Ramos (cell line): ENCODE results near the gene MAP2K6.

ENCODE experiments used
- in situ Hi-C: fragments of 300-500 bp; cut with MboI; formaldehyde crosslinking; loops from one replicate; pipeline ENCODE4 v1.14.3; 2022; ENCODE audit warnings: low sequenced_read_pairs; ENCODE audit not compliant: unreplicated experiment

Gene MAP2K6

DNA sequence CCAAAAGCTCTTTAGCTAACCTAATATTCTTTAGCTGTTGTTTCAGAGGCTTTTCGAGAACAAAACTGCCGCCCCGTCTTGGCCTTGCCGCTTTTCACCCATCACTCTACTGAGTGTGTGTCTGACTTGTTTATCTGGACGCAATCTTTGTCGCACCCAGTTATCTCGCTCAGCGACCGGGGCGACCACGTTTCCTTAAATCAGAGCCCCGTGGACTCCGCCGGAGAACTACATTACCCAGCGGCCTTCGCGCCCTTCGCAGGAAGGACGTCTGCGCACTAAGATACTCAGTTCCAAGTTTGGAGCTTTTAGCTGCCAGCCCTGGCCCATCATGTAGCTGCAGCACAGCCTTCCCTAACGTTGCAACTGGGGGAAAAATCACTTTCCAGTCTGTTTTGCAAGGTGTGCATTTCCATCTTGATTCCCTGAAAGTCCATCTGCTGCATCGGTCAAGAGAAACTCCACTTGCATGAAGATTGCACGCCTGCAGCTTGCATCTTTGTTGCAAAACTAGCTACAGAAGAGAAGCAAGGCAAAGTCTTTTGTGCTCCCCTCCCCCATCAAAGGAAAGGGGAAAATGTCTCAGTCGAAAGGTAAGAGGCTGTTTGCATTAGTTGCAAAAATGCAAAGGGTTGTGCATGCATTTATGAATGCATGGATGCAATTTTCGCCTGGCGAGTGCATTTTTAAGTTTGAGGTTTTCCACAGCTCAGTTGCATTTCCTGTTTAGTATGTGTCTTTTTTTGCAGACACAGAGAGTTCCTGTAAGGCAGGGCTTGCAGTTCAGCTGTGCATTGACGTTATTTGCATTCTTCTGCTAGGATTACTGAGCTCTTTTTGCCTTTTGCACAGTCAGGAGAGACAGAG, at the start of gene MAP2K6:
Gene MAP2K6, plus strand, starts transcription at position 290 of the 867 bp plus-strand sequence. Its CDS starts 288 bp downstream, at position 578.
- in situ Hi-C loops, result no loop called here

DNA sequence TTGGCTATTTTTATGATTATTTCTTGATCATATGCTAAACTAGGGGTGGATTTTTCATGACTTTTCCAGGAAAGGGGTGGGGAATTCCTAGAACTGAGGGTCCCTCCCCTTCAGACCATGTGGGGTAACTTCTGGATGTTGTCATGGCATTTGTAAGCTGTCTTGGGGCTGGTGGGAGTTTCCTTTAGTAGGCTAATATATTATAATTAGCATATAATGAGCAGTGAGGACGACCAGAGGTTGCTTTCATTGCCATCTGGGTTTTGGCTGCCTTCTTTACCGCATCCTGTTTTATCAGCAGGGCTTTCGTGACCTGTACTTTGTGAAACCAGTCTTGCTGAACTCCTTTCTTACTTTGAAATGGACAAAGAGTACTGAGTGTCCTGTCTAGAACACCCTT, 47.2 kb upstream of the MAP2K6 start:
- in situ Hi-C loops, result no loop called here

DNA sequence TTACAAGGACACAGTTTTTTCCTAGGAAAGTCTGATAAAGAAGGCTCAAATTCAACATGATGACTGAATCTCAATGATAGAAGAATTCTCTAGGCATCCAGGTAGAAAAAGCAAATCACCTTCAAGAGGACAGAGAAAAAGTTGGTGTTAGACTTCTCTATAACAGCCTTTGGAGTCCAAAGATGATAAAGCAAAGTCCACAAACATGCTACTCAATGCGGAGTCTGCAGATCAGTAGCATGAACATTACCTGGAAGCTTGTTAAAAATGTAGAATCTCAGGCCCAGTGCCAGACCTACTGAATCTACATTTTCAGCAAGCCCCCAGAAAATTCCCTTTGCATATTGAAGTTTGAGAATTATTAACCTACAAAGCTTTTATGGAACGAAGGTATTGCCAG, 41.4 kb upstream of the MAP2K6 start:
- in situ Hi-C loops, result no loop called here

DNA sequence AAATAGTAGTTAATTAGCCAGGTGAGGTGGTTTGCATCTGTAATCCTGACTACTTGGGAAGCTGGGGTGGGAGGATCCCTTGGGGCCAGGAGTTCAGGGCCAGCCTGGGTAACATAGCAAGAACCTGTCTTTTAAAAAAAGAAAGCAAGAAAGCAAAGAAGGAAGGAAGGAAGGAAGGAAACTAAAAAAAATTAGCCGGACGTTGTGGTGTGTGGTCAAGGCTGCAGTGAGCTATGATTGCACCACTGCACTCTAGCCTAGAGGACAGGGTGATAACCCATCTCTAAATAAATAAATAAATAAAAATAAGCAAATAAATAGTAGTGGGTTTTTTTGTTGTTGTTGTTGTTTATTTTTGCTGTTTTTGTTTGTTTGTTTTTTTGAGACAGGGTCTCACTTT, 39.3 kb upstream of the MAP2K6 start:
- in situ Hi-C loops, result no loop called here

DNA sequence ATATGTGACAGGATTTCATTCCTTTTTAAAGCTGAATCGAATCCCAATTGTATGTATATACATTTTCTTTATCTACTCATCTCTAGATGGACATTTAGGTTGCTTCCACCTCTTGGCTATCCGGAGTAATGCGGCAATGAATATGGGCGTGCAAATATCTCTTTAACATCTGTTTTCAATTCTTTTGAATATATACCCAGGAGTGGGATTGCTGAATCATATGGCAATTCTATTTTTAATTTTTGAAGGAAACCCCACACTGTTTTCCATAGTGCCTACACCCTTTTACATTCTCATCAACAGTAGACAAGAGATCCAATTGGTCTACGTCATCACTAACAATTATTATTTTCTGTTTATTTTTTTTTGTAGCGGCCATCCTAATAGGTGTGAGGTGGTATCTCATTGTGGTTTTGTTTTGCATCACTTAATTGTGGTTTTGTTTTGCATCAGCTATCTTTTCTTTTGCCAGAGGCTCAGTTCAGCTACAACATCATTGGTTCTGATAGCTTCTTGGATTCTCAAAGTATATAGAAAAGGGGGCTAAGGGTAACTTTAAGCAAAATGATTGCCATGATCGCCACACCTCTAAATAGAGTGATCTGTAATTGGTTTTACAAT, 25.6 kb upstream of the MAP2K6 start:
- in situ Hi-C loops, result no loop called here

DNA sequence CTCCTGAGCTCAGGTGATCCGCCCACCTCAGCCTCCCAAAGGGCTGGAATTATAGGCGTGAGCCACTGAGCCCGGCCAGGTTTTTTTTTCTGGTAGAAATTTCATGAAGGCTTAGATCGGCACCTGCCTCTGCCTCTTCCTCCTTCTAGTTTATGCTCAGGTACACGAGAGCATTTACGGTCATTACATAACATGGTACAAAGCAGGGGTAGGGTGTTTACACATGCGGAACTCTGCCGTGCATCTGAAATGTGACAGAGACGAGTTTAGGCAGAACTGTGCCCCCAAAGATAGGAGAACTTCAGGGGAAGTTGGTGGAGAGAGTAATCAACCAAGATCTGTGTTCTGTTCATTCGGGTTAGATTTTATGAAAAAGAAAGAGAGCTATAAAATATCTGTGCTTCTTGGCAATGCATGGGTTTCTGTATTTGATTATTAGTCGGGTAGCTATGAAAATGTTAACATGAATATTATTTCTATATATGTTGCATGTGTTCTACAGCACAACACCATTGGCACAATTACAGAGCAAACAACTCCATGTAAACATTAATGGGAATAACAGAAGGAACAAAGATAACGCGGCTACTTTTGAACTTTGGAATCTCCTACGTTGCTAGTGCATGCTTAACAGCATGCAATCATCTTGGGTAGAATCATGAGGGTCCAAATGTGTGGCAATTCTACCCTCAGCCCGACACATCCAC, 23.5 kb upstream of the MAP2K6 start:
- in situ Hi-C loops, result no loop called here

DNA sequence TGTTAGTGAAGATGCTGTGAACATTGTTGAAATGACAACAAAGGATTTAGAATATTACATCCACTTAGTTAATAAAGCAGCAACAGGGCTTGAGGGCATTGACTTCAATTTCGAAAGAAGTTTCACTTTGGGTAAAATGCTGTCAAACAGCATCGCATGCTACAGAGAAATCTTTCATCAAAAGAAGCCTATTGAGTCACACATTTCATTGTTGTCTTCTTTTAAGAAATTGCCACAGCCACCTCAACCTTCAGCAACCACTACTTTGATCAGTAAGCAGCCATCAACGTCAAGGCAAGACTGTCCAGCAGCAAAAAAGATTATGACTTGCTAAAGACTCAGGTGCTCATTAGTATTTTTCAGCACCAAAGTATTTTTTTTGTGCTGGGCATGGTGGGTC, 13.2 kb upstream of the MAP2K6 start:
- in situ Hi-C loops, result no loop called here

DNA sequence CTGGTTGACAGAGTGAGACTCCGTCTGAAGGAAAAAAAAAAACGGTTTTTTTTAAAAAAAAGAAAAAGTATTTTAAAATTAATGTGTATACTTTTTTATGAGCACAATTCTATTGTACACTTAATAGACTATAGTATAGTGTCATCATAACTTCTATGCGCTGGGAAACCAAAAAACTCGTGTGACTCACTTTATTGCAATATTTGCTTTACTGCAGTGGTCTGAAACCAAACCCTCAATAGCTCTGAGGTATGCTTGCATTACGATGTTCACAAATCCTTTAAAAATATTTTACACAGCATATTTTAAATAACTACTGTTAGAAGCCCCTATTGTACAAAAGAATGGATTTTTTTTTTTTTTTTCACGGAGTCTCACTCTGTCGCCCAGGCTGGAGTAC, 12.4 kb upstream of the MAP2K6 start:
- in situ Hi-C loops, result no loop called here

DNA sequence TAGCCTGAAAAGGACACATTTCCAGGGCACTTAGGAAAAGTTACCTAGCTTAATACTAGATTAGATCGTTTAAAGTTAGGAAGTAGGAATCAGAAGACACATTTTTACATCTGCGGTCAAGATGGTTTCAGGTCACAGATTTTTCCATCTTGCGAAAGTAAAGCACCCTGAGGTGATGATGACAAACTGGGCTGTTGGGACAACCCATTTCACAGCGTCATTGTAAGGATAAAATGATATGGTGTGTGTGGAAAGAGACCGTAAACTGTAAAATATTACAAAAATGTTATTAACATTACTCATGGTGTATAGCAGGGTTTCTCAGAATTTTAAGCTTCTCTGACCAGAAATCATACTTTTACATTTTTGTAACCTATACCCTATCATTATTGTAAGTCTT, 10.1 kb upstream of the MAP2K6 start:
- in situ Hi-C loops, result no loop called here

DNA sequence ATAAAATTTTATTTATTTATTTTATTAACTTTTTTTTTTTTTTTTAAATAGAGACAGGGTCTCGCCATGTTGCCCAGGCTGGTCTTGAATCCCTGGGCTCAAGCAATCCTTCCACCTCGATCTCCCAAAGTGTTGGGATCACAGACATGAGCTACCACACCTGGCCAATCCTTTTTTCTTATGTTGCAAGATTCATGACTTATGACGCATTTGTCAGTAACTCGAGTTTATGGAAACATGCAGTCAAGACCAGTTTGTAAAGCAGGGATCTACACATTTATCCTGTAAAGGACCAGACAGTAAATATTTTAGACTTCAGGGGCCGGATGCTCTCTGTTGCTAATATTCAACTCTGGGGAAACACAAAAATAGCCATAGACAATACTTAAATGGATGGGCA, 9.4 kb upstream of the MAP2K6 start:
- in situ Hi-C loops, result no loop called here

DNA sequence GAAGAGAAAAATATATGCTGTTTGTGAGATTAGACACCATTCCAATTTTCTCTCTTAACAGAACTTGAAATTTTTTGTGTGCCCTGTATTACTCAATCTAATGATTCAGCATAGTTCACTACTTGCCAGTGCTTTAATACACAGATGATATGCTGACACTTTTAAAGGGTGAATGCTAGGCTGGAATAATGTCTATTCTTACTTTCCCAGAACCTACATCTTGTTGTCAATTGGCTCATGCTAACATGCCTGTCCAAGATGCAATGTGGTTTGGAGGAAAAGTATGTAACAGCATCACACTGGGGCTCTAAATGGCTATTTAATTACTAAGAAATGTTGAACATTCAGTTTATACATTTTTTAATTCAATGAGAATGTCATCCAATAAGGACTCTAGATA, 7.6 kb upstream of the MAP2K6 start:
- in situ Hi-C loops, result no loop called here

DNA sequence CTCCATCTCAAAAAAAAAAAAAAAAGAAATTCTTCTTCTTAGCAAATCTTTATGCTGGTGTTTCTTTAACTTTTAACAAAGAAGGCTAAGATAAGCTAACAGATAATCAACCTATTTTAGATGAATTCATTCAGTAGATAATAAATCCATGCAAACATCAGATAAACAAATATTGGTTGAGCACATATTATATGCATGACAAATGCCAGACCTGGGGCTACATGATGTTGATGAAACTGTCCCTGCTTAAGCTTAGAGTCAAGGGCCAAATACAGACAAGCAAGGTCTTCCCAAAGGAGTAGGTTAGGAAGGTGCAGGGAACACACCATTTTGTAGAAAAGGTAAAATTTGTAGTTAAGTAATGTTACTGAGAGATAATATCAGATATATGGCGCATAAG, 6.7 kb upstream of the MAP2K6 start:
- in situ Hi-C loops, result no loop called here

DNA sequence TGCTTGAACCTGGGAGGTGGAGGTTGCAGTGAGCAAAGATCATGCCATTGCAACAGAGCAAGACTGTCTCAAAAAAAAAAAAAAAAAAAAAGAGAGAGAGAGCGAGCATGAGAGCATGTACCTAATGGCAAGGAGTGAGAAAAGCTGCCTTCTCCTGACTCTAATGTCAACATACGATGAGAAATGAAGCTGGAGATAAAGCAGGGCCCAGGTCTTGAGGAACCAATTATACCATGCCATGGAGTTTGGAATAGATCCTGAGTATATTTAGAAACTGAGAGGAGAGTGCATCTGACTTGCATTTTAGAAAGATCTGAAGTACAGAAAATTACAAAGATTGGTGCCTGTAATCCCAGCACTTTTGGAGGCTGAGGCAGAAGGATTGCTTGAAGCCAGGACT, 3.8 kb upstream of the MAP2K6 start:
- in situ Hi-C loops, result no loop called here

DNA sequence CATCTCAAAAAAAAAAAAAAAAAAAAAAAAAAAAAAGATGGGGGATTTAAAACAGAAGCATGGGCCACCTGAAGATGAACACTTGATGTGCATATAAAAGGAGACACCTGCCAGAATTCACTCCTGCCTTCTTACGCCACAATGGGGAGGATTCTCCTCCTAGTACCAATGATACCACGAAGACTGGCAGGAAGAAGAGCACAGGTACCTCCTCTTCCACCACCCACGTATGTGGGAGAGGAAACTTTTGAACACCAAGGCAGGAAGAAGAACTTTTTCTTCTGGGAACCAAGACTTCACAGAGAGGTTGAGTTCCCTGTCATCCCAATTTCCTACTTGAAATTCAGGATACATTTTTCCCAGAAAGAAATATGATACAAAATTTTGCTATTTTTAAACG, 2.7 kb upstream of the MAP2K6 start:
- in situ Hi-C loops, result no loop called here

DNA sequence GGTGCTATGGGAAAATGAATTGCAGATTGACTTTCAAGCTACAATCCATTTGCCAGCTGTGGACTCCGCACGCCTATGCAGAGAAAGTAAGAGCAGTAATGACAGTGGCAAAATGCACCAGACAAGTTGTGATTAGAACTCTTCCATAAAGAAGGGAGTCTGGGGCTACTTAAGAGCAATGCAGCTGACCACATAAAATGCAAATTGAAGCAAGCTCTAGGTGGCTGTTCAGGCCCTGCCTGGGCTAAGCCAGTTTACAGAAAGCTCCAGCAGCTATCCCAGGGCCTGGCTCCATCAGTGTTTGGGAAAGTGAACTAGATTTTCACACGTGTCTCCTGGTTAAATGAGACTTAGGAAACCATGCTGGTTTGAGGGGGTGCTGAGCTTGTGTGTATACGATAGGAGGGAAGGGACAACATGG, 2.2 kb upstream of the MAP2K6 start:
- in situ Hi-C loops, result no loop called here

DNA sequence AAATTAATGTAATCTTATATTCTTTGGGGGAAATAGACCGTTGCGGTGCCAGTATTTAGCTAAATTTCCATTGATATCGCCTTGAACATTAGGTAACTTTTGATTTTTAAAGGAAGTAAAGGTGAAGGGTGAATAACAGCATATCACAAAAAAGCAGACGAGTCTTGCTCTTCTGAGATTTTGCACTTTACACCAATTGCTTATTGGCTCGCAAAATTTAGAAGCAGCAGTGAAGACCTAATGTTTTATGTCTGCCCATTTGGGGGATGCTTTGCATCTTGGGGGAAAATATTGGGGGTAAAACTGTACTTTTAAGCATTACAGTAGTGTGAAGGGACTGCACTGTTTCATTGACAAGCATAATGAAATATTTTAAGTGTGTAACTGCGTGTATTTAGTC, 934 bp downstream of the MAP2K6 start:
- in situ Hi-C loops, result no loop called here

DNA sequence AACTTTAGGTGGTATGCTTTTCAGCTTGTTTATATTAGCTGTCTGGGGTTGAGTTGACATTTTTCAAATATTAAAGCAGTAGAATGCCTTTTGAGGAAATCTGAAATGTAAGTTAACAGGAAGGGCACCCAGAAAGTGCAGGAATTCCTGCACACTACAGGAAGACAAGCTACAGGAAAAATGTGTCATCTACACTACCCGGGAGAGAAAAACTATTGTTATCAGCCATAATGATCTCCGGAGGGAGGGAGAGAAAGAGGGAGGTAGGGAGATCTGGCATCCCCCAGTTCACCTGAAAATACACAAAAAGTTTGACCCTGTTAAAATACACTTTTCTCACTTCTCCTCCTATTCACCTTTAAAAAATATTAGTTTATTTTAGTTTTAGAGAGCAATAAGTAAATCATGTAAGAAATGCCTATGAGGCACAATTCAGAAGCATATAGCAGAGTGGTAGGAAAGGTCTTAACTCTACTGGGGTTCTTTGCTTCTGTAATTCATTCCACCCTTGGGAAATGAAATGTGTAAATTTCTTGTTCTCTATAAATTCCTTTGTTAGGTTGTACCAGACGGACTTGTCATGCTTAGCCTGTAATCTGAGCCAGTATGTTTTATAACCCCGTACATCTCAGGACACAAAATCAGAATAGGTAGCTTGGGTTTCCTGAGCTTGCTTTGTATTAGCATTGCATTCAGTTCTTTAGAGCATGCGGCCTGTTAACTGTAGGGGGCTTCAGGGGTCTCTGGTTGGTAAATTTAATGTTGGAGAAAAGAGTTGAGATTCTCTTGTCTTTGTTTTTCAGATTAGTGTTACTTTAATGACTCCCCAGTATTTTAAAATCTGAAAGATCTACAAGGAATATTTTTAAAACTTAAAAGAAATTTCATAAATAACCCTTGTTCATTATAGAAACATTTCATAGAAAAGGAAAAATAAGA, 3.3 kb downstream of the MAP2K6 start:
- in situ Hi-C loops, result no loop called here

DNA sequence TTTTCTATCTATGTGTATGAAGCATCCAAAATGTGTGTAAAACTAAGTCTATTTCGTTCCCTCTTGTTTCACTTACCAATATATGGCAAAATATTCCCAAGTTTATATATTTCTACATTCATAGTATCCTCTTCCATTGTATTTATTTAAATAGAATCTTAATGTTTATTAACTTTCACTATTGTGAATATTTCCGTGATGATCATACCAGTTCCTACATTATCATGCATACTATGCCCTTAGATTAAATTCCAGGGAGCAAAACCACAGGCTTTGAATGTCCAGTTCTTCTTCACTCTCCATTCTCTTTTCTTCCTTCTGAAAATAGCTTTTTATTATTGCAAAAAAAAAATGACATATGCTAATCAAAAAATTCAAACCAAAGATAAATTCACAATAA, 4.0 kb downstream of the MAP2K6 start:
- in situ Hi-C loops, result no loop called here

DNA sequence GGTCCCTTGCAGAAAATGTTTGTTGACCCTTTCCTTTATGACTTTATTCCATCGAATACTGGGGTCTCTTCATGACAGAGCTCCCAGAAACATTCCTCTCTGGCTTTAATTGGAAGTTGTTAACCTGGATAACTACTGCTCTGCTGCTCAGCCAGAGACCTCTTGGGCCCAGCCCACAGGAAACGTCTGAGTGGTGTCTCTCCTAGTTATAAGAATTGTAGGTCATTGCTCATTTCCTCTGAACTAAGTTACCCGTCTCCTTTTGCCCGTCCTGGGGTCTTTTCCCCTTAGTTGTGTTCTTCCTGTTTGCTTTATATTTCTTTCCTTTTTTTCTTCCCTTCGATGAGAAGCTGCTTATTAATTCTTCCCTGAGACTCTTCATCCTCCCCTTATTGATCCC, 9.0 kb downstream of the MAP2K6 start:
- in situ Hi-C loops, result no loop called here
